Stimulated activated CD4-positive, alpha-beta T cell treated with anti-CD3 and anti-CD28 coated beads, Interleukin-15, amount 100 ng/mL, for 48 hours (primary cell): ENCODE results near the gene RGSL1.
"Not testable (repeated sequence)": the region's sequence is repeated elsewhere in the genome, so short reads cannot be mapped to it uniquely, and the experiment has no call there.

Experiments used
- DNase-seq, 2 donors: peaks; one replicate each; pipeline ENCODE4 v3.0.0-alpha.2; 2020; ENCODE audit warnings: low read depth in 2 of 2

Gene RGSL1

GRCh38 chr1:182446033-182446669 is 3.8 kb upstream of the RGSL1 start:
- DNase-seq = peak in 1 of 2 donors; percentile 19

- DNase-seq = not testable (repeated sequence)
These were observed 2.8 kb upstream of the RGSL1 start for GRCh38 chr1:182447124-182447523.

DNA sequence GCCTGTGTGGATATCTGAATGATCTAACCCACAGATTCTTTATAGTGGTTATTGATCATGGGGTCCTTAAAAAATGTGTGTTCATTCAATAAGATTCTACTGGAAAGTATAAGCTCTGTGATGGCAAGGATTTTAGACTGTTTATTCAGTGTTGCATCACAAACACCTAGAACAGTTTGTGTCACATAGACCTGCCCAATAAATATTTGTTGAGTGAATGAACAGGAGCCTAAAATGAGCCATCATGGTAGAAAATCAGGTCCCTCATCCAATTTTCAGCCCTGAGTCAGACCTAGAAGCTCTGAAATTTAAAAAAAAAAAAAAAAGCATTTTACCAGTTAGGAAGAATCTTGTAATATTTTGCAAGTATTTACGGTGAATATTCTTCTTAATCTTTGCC is 2.3 kb upstream of the RGSL1 start:
- no peak for DNase-seq

- no peak for DNase-seq
These were observed 3.7 kb downstream of the RGSL1 start for GRCh38 chr1:182453631-182454030.

GRCh38 chr1:182457844-182458243 is 7.9 kb downstream of the RGSL1 start:
- no peak for DNase-seq

DNA sequence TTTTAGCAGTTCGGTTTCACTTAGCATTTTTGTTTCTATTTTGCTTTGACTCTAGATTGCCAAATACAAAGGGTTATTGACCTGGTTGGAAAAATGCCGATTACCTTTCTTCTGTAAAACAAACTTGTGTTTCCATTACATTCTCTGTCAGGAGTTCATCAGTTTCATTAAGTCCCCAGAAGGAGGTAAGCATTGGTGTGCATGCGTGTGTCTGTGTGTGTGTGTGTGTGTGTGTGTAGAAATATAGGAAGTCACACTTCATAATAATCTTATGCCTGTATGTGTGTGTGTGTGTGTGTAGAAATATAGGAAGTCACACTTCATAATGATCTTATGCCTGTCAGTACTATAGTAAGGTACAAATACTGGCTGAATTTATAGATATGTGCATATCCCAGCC is 10.0 kb downstream of the RGSL1 start:
- DNase-seq = no peak

DNA sequence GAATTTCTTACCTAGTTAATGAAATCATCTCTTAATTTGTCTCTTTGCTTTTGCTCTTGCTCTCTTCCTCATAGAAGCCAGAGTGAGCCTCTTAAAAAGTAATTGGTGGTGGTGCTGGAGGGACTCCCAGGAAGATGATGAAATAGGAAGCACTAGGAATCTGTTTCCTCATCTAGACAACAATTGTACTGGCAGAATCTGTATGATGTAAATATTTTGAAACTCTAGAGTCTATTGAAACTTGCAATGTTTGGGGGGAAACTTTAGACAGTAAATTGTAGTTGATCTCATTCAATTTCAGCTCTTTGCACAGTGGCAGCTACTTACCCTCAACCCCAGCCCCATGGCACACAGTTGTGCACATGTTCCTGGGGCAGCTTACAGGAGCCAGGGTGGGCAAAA is 10.6 kb downstream of the RGSL1 start:
- DNase-seq = no peak

- no peak for DNase-seq
These were observed 23.6 kb downstream of the RGSL1 start for GRCh38 chr1:182473556-182473955.

GRCh38 chr1:182476625-182477024 is 26.7 kb downstream of the RGSL1 start:
- DNase-seq = no peak

GRCh38 chr1:182478238-182478637 is 28.3 kb downstream of the RGSL1 start:
- DNase-seq = no peak

DNA sequence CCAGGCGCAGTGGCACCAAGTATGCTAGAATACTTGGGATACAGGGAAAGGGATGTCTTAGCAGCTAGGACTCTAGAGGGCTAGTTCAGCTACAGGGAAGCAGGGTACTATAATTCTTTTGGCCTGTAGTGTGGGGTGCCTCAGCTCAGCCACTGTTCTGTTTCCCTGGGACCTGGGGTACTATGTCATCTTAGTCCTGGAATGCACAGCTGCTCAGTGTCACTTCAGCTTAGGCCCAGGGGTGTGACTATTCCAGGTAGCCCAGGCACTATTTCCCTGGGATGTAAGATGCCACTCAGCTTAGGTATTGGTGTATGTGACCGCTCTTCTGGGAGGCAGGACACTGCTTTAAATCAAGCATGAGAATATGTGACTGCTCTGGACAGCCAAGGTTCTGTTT is 34.1 kb downstream of the RGSL1 start:
- DNase-seq = no peak

- peak in 1 of 2 donors; percentile 5 for DNase-seq
These were observed 34.7 kb downstream of the RGSL1 start for GRCh38 chr1:182484531-182485257.

DNA sequence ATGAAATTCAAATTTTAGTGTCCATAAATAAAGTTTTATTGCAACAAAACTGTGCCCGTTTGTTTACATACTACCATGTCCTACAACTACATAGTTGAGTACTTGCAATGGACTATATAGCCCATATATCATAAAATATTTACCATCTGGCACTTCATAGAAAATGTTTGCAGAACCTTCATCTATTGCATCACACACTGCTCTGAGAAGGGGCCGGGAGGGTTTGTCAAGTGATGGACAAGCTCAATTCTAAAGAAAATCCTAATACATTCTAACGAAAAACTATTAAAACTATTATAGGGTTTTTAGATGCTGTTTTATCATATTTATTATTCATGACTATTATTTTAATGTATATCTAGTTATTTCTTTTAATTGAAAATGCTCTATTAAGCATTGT is 35.9 kb downstream of the RGSL1 start:
- DNase-seq = no peak

GRCh38 chr1:182488803-182489202 is 38.9 kb downstream of the RGSL1 start:
- DNase-seq = no peak

DNA sequence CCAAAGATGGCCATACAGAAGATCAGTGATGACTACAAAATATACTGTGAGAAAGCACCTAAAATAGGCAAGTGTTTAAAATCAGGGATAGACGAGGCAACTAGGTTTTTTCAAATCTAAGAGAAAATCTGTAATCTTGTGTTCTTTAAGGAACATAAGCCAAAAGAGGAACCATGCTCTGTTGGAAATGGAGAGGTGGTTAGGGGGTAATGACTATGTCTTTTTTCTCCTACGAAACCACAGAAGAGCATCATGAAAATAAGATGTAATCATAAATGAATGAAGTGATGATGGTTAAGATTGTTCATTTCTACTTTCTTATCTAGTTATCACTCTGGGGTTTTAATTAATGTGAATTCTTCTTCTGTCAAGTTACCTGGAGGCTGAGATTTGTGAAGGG is 43.1 kb downstream of the RGSL1 start:
- DNase-seq = no peak

- DNase-seq = no peak
These were observed 45.1 kb downstream of the RGSL1 start for GRCh38 chr1:182495002-182495401.

DNA sequence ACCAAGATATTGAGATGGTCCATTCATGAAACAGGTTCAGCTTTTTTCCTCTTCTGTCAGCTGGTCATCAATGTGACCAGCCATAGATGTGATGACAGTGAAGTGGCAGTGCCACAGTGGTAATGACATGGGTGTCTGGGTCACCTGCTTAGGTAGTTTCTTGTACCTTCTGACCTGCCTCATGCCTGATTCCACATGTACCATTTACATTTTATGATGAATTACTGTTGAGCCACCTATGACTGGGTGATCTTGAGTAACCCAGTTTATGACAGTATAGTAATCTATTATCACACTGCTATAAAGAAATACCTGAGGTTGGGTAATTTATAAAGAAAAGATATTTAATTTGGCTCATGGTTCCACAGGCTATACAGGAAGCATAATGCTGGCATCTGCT is 45.7 kb downstream of the RGSL1 start:
- no peak for DNase-seq

DNA sequence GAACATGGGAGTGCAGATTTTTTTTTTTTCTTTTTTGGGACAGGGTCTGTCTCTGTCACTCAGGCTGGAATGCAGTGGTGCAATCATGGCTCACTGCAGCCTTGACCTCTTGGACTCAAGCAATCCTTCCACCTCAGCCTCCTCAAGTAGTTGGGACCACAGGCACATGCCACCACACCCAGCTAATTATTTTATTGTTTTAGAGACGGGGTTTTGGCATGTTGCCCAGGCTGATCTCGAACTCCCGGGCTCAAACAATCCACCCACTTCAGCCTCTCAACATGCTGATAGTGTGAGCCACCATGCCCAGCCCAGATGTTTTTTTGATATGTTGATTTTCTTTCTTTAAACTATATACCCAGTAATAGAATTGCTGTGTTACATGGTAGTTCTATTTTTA is 57.7 kb downstream of the RGSL1 start:
- no peak for DNase-seq

DNA sequence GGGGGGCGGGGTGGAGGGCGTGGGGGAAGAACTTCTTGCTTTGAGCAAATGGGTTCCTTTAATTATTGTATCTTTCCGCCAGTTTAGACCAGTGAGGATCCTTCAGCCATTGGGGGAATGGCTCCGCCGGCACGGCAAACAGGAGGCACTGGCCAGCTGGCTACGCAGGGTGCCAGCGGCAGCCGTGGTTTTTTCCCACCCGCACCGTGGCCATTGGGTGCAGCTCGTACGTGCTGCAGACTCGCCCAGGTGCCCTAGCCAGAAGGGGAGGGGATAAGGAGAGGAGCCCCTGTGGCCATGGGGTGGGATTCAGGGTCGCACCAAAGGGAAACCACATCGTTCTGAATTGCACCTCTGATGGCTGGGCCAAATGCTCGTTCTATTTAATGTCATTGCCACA is 65.6 kb downstream of the RGSL1 start:
- no peak for DNase-seq

- DNase-seq = no peak
These were observed 70.8 kb downstream of the RGSL1 start for GRCh38 chr1:182520736-182521135.

DNA sequence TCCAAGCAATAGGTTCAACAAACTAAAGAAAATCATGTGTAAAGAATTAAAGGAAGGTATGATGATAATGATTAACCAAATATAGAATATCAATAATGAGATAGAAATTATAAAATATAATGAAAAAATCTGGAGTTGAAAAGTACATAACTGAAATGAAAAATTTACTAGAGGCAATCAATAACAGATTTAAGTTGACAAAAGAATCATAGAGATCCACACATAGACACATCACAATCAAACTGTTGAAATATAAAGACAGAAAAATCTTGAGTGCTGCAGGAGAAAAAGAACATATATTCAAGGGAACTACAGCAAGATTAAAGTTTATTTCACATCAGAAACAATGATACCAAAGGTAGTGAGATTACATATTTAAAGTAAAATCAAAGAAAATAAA is 75.4 kb downstream of the RGSL1 start:
- no peak for DNase-seq

- DNase-seq = no peak
These were observed 77.7 kb downstream of the RGSL1 start for GRCh38 chr1:182527680-182528079.

DNA sequence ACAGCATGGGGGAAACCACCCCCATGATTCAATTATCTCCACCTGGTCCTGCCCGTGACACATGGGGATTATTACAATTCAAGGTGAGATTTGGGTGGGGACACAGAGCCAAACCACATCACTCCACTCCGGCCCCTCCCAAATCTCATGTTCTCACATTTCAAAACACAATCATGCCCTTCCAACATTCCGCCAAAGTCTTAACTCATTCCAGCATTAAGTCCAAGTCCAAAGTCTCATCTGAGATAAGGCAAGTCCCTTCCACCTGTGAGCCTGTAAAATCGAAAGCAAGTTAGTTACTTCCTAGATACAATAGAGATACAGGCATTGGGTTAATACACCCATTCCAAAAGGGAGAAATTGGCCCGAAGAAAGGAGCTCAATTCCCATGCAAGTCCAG is 78.3 kb downstream of the RGSL1 start:
- DNase-seq = not testable (repeated sequence)

GRCh38 chr1:182533896-182534295 is 84.0 kb downstream of the RGSL1 start:
- no peak for DNase-seq
